DMS53 treated with DMSO at 0.1 percent for 48 hours (cell line): ENCODE measurements around the gene NINJ1.
"Not testable (repeated sequence)": the region's sequence is repeated elsewhere in the genome, so short reads cannot be mapped to it uniquely, and the experiment has no call there.

Experiments used
- DNase-seq: peaks from one replicate; lab custom pipeline; 2025; ENCODE audit not compliant: unreplicated experiment; lab: John Stamatoyannopoulos, UW

The NINJ1 gene

GRCh38 chr9:93120846-93121315, 13.2 kb downstream of the NINJ1 start:
- no peak for DNase-seq

- DNase-seq = no peak
Observed at GRCh38 chr9:93119953-93120845, 13.9 kb downstream of the NINJ1 start.

- DNase-seq = no peak
Observed at GRCh38 chr9:93119703-93119952, 14.4 kb downstream of the NINJ1 start.

GRCh38 chr9:93118863-93119702, 15.0 kb downstream of the NINJ1 start:
- DNase-seq = no peak

- DNase-seq = no peak
Observed at GRCh38 chr9:93117924-93118862, 15.9 kb downstream of the NINJ1 start.

- DNase-seq = not testable (repeated sequence)
Observed at GRCh38 chr9:93117521-93117920, 16.5 kb downstream of the NINJ1 start.

GRCh38 chr9:93116072-93116961, 17.7 kb downstream of the NINJ1 start:
- DNase-seq = no peak

GRCh38 chr9:93115486-93116071, 18.5 kb downstream of the NINJ1 start:
- no peak for DNase-seq

GRCh38 chr9:93114984-93115335, 19.1 kb downstream of the NINJ1 start:
- no peak for DNase-seq

- no peak for DNase-seq
Observed at GRCh38 chr9:93114169-93114983, 19.7 kb downstream of the NINJ1 start.

- DNase-seq = no peak
Observed at GRCh38 chr9:93112864-93113389, 21.1 kb downstream of the NINJ1 start.

GRCh38 chr9:93112116-93112863, 21.8 kb downstream of the NINJ1 start:
- no peak for DNase-seq

- no peak for DNase-seq
Observed at GRCh38 chr9:93111371-93112115, 22.5 kb downstream of the NINJ1 start.

- no peak for DNase-seq
Observed at GRCh38 chr9:93111001-93111370, 23.1 kb downstream of the NINJ1 start.

- no peak for DNase-seq
Observed at GRCh38 chr9:93110311-93110855, 23.7 kb downstream of the NINJ1 start.

- DNase-seq = no peak
Observed at GRCh38 chr9:93108291-93109041, 25.6 kb downstream of the NINJ1 start.
